Testis (tissue), 2 donors: ENCODE measurements around the gene TBL1XR1.

Source experiments
- POLR2A ChIP-seq: fragments of 450-650 bp; IDR thresholded peaks from one replicate; pipeline ENCODE4 v1.6.1; 2017; ENCODE audit warnings: antibody characterized with exemption, mild to moderate bottlenecking, moderate library complexity
- TF ChIP-seq, protein P1 (sequence below), 3 experiments: fragments of 450-650 bp in 2 of 3; fragments of 200-600 bp in 1 of 3; sonication (generic) in 1 of 3; IDR thresholded peaks; one replicate each; pipeline ENCODE4 v1.5.1; 2016 to 2019; ENCODE audit warnings: antibody characterized with exemption in 3 of 3, mild to moderate bottlenecking in 2 of 3, moderate library complexity in 1 of 3

DNA sequence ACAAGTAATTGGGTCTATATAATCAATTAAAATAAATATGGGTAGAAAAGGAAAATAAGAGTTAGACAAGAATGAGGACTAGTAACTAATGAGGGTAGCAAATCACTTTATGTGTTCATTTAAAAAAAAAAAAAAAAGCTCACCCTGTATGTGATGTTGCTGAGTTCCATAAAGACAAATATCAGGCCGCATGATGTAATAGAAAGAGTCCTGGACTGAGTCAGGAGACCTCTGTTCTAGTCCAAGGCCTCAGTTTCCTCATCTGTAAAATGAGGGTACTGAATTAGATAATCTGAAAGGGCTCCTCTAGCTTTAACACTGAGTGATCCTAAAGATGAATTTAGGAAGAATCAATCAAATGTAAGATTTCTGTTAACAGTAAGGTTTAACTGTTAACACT, 117.6 kb downstream of the TBL1XR1 start:
- TF ChIP-seq, protein P1, sequence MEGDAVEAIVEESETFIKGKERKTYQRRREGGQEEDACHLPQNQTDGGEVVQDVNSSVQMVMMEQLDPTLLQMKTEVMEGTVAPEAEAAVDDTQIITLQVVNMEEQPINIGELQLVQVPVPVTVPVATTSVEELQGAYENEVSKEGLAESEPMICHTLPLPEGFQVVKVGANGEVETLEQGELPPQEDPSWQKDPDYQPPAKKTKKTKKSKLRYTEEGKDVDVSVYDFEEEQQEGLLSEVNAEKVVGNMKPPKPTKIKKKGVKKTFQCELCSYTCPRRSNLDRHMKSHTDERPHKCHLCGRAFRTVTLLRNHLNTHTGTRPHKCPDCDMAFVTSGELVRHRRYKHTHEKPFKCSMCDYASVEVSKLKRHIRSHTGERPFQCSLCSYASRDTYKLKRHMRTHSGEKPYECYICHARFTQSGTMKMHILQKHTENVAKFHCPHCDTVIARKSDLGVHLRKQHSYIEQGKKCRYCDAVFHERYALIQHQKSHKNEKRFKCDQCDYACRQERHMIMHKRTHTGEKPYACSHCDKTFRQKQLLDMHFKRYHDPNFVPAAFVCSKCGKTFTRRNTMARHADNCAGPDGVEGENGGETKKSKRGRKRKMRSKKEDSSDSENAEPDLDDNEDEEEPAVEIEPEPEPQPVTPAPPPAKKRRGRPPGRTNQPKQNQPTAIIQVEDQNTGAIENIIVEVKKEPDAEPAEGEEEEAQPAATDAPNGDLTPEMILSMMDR (IDR thresholded peaks at IDR 0.05), result no peak
- TF ChIP-seq POLR2A, result no peak
